HepG2 (cell line): ENCODE measurements around the gene ABCB11. TPM values are rescaled to one million over a fixed set of nuclear protein-coding genes. Genes with fewer than 3 reads are reported as not detected.

ENCODE experiments used
- ATAC-seq: fragments of 200-7000 bp; cut with Tn5 transposase; 3 replicates; pipeline ENCODE4 v1.9.1; 2020; ENCODE audit warnings: mild to moderate bottlenecking, moderate library complexity
- BruUV-seq: library from RNA; stranded (reverse); fragments of 400-500 nt; replicated peaks from 2 replicates; lab custom pipeline; 2021; lab: Mats Ljungman, UMichigan
- CTCF ChIA-PET: fragments of 300-600 bp; formaldehyde crosslinking; extraction: SDS; loops from one replicate; lab custom pipeline; 2021; ENCODE audit warnings: low total read pairs, inconsistent platforms, low intra/inter-chr PET ratio; lab: Yijun Ruan, JAX
- POLR2A ChIA-PET: fragments of 350-600 bp; sonication (Branson Sonifier 250); formaldehyde crosslinking; loops from one replicate; lab custom pipeline; 2020; ENCODE audit warnings: antibody characterized with exemption, inconsistent platforms; lab: Yijun Ruan, JAX
- DNase-seq: peaks from one replicate; pipeline ENCODE4 v3.0.0-alpha.2; 2015; ENCODE audit warnings: low spot score
- FAIRE-seq: peaks from 3 replicates; lab custom pipeline; 2011; peaks lifted over from hg19 to GRCh38; lab: Jason Lieb, UNC
- H2AFZ ChIP-seq: one replicate; pipeline ENCODE4 v1.6.1; 2011; ENCODE audit warnings: low read length, inconsistent platforms
- H3K27ac ChIP-seq: fragments of 300-600 bp; 3 replicates; pipeline ENCODE4 v1.8.0; 2011; ENCODE audit warnings: mixed run types, mild to moderate bottlenecking, mixed read lengths, low read length, inconsistent platforms; ENCODE audit not compliant: insufficient read depth; ENCODE audit errors: extremely low read length
- H3K27me3 ChIP-seq, 2 experiments: fragments of 200-600 bp in 1 of 2; 2 replicates in 1 of 2; 3 replicates in 1 of 2; pipeline versions ENCODE4 v1.6.0 to v1.8.0; 2011; ENCODE audit warnings: low read length in 2 of 2, mild to moderate bottlenecking in 2 of 2, moderate library complexity in 2 of 2, inconsistent platforms in 1 of 2; ENCODE audit not compliant: insufficient read depth in 2 of 2, control insufficient read depth in 1 of 2
- H3K36me3 ChIP-seq, 2 experiments: fragments of 200-600 bp in 1 of 2; replicated peaks in 1 of 2; 2 replicates in 1 of 2; 3 replicates in 1 of 2; pipeline versions ENCODE4 v1.5.1 to v1.8.0; 2011; ENCODE audit warnings: low read length in 2 of 2, inconsistent platforms in 1 of 2; ENCODE audit not compliant: insufficient read depth in 2 of 2, control insufficient read depth in 1 of 2
- H3K4me1 ChIP-seq: 2 replicates; pipeline ENCODE4 v1.5.1; 2012; ENCODE audit warnings: low read length, inconsistent platforms; ENCODE audit not compliant: insufficient read depth
- H3K4me2 ChIP-seq: 2 replicates; pipeline ENCODE4 v1.6.0; 2011; ENCODE audit warnings: low read depth, low read length, inconsistent platforms
- H3K4me3 ChIP-seq, 3 experiments: fragments of 200-600 bp in 1 of 3; sonication (generic), shearing (Covaris generic) in 1 of 3; replicated peaks in 1 of 3; 2 replicates each; pipeline ENCODE4 v1.5.1; 2011 to 2016; ENCODE audit warnings: low read length in 3 of 3, inconsistent platforms in 2 of 3, low read depth in 2 of 3, mild to moderate bottlenecking in 2 of 3, control low read depth in 1 of 3, mixed read lengths in 1 of 3; ENCODE audit not compliant: insufficient read depth in 1 of 3
- H3K79me2 ChIP-seq: one replicate; pipeline ENCODE4 v1.6.1; 2011; ENCODE audit warnings: low read length, inconsistent platforms; ENCODE audit not compliant: insufficient read depth
- H3K9ac ChIP-seq: 2 replicates; pipeline ENCODE4 v1.6.0; 2011; ENCODE audit warnings: mild to moderate bottlenecking, low read depth, low read length, inconsistent platforms; ENCODE audit not compliant: insufficient read depth
- H3K9me3 ChIP-seq: 2 replicates; pipeline ENCODE4 v1.5.1; 2012; ENCODE audit warnings: mild to moderate bottlenecking, low read length
- H4K20me1 ChIP-seq: 2 replicates; pipeline ENCODE4 v1.6.0; 2011; ENCODE audit warnings: inconsistent platforms, mild to moderate bottlenecking, low read length, moderate library complexity; ENCODE audit not compliant: insufficient read depth
- AHDC1 ChIP-seq: sonication (generic); formaldehyde crosslinking; IDR thresholded peaks from 2 replicates; pipeline ENCODE4 v1.5.1; 2020; ENCODE audit warnings: mild to moderate bottlenecking, missing genetic modification reagents, borderline replicate concordance
- CEBPB ChIP-seq: IDR thresholded peaks from 2 replicates; pipeline ENCODE4 v1.6.1; 2011; ENCODE audit warnings: low read depth, low read length, improper control_type of control experiment, borderline replicate concordance
- IRF9 ChIP-seq: sonication (generic); formaldehyde crosslinking; IDR thresholded peaks from 2 replicates; pipeline ENCODE4 v1.8.0; 2022; ENCODE audit warnings: missing genetic modification reagents, mild to moderate bottlenecking, borderline replicate concordance
- RARA ChIP-seq: IDR thresholded peaks from 2 replicates; pipeline ENCODE4 v1.6.1; 2016; ENCODE audit warnings: missing genetic modification reagents, missing compliant biosample characterization
- TGIF2 ChIP-seq: IDR thresholded peaks from 2 replicates; pipeline ENCODE4 v1.6.1; 2016; ENCODE audit warnings: control low read depth, missing compliant biosample characterization
- UBTF ChIP-seq: sonication (generic); formaldehyde crosslinking; IDR thresholded peaks from 2 replicates; pipeline ENCODE4 v1.4.0; 2020; ENCODE audit warnings: mild to moderate bottlenecking, missing genetic modification reagents
- YEATS2 ChIP-seq: sonication (generic); formaldehyde crosslinking; IDR thresholded peaks from 2 replicates; pipeline ENCODE4 v1.4.0; 2020; ENCODE audit warnings: missing genetic modification reagents, borderline replicate concordance
- ZBTB33 ChIP-seq: sonication (generic); formaldehyde crosslinking; IDR thresholded peaks from 2 replicates; pipeline ENCODE4 v1.4.0; 2020; ENCODE audit warnings: missing genetic modification reagents
- ZBTB34 ChIP-seq: sonication (generic); formaldehyde crosslinking; IDR thresholded peaks from 2 replicates; pipeline ENCODE4 v1.8.0; 2022; ENCODE audit warnings: mild to moderate bottlenecking, missing genetic modification reagents
- ZNF720 ChIP-seq: sonication (generic); formaldehyde crosslinking; IDR thresholded peaks from 2 replicates; pipeline ENCODE4 v1.4.0; 2020; ENCODE audit warnings: missing genetic modification reagents
- WGBS: methylation state at CpG from one replicate; pipeline ENCODE4 v1.1.6; 2017; ENCODE audit warnings: low lambda C conversion rate; 5-methylcytosine and 5-hydroxymethylcytosine counted together
- in situ Hi-C: cut with HindIII; loops from 2 replicates; pipeline ENCODE4 v1.10.0; 2017; ENCODE audit warnings: low pct_unique_long_range_greater_than_20kb; ENCODE audit not compliant: extremely low pct_ligation_motif_present
- intact Hi-C: fragments of 100-400 bp; cut with micrococcal nuclease; formaldehyde crosslinking; loops from one replicate; pipeline ENCODE4 v1.10.0; 2022; ENCODE audit not compliant: unreplicated experiment
- polyA plus RNA-seq, 8 experiments: library from polyadenylated mRNA; depleted of rRNA in 3 of 8; stranded (reverse) in 7 of 8; unstranded in 1 of 8; fragments of >200 nt; fragmentation: Illumina TruSeq in 4 of 8; extraction: Trizol in 4 of 8; gene quantifications; 2 replicates each; pipeline versions ENCODE4 v1.2.1 to v1.2.3, GENCODE V29; 2011 to 2016; ENCODE audit warnings: low read depth in 4 of 8, missing spikeins in 1 of 8, mixed read lengths in 1 of 8; ENCODE audit not compliant: insufficient read depth in 1 of 8
- total RNA-seq, 5 experiments: library from RNA; depleted of rRNA; stranded (reverse); fragments of >200 nt; fragmentation: Illumina TruSeq; extraction: Trizol; gene quantifications; 2 replicates each; pipeline ENCODE4 v1.2.3, GENCODE V29; 2016; ENCODE audit warnings: low read depth in 1 of 5

Gene ABCB11
- total and polyA plus RNA-seq, 2 of the 13 experiments (the other 11 are each of a cell fraction or from before 2014, with no cell fraction given), result not detected

GRCh38 chr2:169071455-169071854 is 40.3 kb upstream of the ABCB11 start (continued):
- TF ChIP-seq UBTF (no peak), YEATS2 (no peak), RARA (CRISPR knock-in tag) (no peak)
- TF ChIP-seq, all 625 proteins: peak for 0

GRCh38 chr2:169069833-169070232 is 38.7 kb upstream of the ABCB11 start:
- intact Hi-C loops, result no loop called here
- no peaks in the 10 kb centered on the region for H3K36me3 ChIP-seq
- no peak overlapping the region for H3K4me3 ChIP-seq
- WGBS, result 24% methylated on average over 2 of the region's 2 CpGs
- no TSS peak for BruUV-seq
- H3K27ac ChIP-seq, result no peak overlapping the region
- in situ Hi-C loops, result no loop called here
- H3K79me2 ChIP-seq, result no peaks in the 10 kb centered on the region
- no peaks in the 10 kb centered on the region for H4K20me1 ChIP-seq
- H3K4me2 ChIP-seq, result no peak overlapping the region
- no peak for DNase-seq
- no peak for FAIRE-seq
- H2AFZ ChIP-seq, result no peak overlapping the region
- ChIA-PET POLR2A (no interaction called here), CTCF (no interaction called here)
- H3K27me3 ChIP-seq, result peaks cover 1 to 12% of the 10 kb centered on the region in 2 experiments; a peak in 2 of 5 replicates
- no peaks in the 10 kb centered on the region for H3K9me3 ChIP-seq
- H3K4me1 ChIP-seq, result no peaks in the 10 kb centered on the region; the same call in 1 of the 2 replicates
- no peak overlapping the region for H3K9ac ChIP-seq
- ATAC-seq, result no peak
- TF ChIP-seq TGIF2 (CRISPR knock-in tag), result no peak
- TF ChIP-seq CEBPB, result no peak
- TF ChIP-seq ZNF720, result no peak
- TF ChIP-seq IRF9, result no peak
- TF ChIP-seq ZBTB34 (CRISPR knock-in tag), result no peak
- no peak for TF ChIP-seq AHDC1 (CRISPR knock-in tag)
- no peak for TF ChIP-seq ZBTB33
